H1 (cell line): ENCODE measurements around the gene EXD3.

Source experiments
- EP300 ChIP-seq, 2 experiments: IDR thresholded peaks; 1 replicate in 1 of 2; 2 replicates in 1 of 2; pipeline ENCODE4 v1.6.1; 2011 to 2012; ENCODE audit warnings: low read depth in 2 of 2, low read length in 2 of 2, mild to moderate bottlenecking in 2 of 2, borderline replicate concordance in 1 of 2, inconsistent platforms in 1 of 2, moderate library complexity in 1 of 2
- EZH2 ChIP-seq: fragments of 200-600 bp; sonication (generic); IDR thresholded peaks from 2 replicates; pipeline ENCODE4 v1.7.1; 2012; ENCODE audit warnings: low read depth, mild to moderate bottlenecking, moderate library complexity, low read length, inconsistent platforms; ENCODE audit not compliant: severe bottlenecking
- HDAC2 ChIP-seq, 2 experiments: fragments of 300-600 bp in 1 of 2; sonication (generic) in 1 of 2; IDR thresholded peaks; 2 replicates each; pipeline ENCODE4 v1.6.1; 2011 to 2012; ENCODE audit warnings: low read depth in 2 of 2, low read length in 2 of 2, mild to moderate bottlenecking in 2 of 2, moderate library complexity in 2 of 2, borderline replicate concordance in 1 of 2, inconsistent platforms in 1 of 2
- HDAC6 ChIP-seq: IDR thresholded peaks from one replicate; pipeline ENCODE4 v1.7.1; 2012; ENCODE audit warnings: low read depth, mild to moderate bottlenecking, inconsistent platforms, low read length, moderate library complexity
- JUN ChIP-seq: IDR thresholded peaks from 2 replicates; pipeline ENCODE4 v1.6.1; 2011; ENCODE audit warnings: low read depth, mild to moderate bottlenecking, improper control_type of control experiment, low read length
- MAFK ChIP-seq: IDR thresholded peaks from 2 replicates; pipeline ENCODE4 v1.6.1; 2012; ENCODE audit warnings: low read depth, mild to moderate bottlenecking, improper control_type of control experiment, low read length
- MAX ChIP-seq: IDR thresholded peaks from 2 replicates; pipeline ENCODE4 v1.6.1; 2012; ENCODE audit warnings: inconsistent platforms
- POLR2A ChIP-seq, 2 experiments: IDR thresholded peaks; 1 replicate in 1 of 2; 2 replicates in 1 of 2; pipeline ENCODE4 v1.6.1; 2011; ENCODE audit warnings: low read depth in 2 of 2, low read length in 2 of 2, mild to moderate bottlenecking in 2 of 2; ENCODE audit errors: control extremely low read depth in 1 of 2
- SIX5 ChIP-seq: IDR thresholded peaks from 2 replicates; pipeline ENCODE4 v1.6.1; 2011; ENCODE audit warnings: mild to moderate bottlenecking, low read depth, low read length
- TAF1 ChIP-seq: IDR thresholded peaks from 2 replicates; pipeline ENCODE4 v1.6.1; 2011; ENCODE audit warnings: mild to moderate bottlenecking, low read depth, low read length
- YY1 ChIP-seq: IDR thresholded peaks from 2 replicates; pipeline ENCODE4 v1.6.1; 2011; ENCODE audit warnings: low read depth, mild to moderate bottlenecking, low read length
- TF ChIP-seq, protein P1 (sequence below), 3 experiments: IDR thresholded peaks; 1 replicate in 2 of 3; 2 replicates in 1 of 3; pipeline versions ENCODE4 v1.5.1 to v1.6.1; 2011; ENCODE audit warnings: low read length in 3 of 3, mild to moderate bottlenecking in 3 of 3, inconsistent platforms in 2 of 3, low read depth in 1 of 3, moderate library complexity in 1 of 3; ENCODE audit not compliant: insufficient read depth in 1 of 3; ENCODE audit errors: control extremely low read depth in 1 of 3

- TF ChIP-seq HDAC2 (IDR thresholded peaks at IDR 0.05; ENCODE audit: borderline replicate concordance in 1 of 2, low read depth in 2 of 2, low read length in 2 of 2) (no peak), POLR2A (IDR thresholded peaks at IDR 0.05; ENCODE audit: control extremely low read depth in 1 of 2, low read depth in 2 of 2, low read length in 2 of 2) (no peak), EZH2 (no peak), HDAC6 (no peak), MAFK (no peak), TAF1 (no peak), EP300 (IDR thresholded peaks at IDR 0.05; ENCODE audit: borderline replicate concordance in 1 of 2, low read depth in 2 of 2, low read length in 2 of 2) (no peak), SIX5 (no peak), MAX (no peak), JUN (no peak), YY1 (no peak)
- TF ChIP-seq, protein P1, sequence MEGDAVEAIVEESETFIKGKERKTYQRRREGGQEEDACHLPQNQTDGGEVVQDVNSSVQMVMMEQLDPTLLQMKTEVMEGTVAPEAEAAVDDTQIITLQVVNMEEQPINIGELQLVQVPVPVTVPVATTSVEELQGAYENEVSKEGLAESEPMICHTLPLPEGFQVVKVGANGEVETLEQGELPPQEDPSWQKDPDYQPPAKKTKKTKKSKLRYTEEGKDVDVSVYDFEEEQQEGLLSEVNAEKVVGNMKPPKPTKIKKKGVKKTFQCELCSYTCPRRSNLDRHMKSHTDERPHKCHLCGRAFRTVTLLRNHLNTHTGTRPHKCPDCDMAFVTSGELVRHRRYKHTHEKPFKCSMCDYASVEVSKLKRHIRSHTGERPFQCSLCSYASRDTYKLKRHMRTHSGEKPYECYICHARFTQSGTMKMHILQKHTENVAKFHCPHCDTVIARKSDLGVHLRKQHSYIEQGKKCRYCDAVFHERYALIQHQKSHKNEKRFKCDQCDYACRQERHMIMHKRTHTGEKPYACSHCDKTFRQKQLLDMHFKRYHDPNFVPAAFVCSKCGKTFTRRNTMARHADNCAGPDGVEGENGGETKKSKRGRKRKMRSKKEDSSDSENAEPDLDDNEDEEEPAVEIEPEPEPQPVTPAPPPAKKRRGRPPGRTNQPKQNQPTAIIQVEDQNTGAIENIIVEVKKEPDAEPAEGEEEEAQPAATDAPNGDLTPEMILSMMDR (IDR thresholded peaks at IDR 0.05; ENCODE audit: control extremely low read depth in 1 of 3, insufficient read depth in 1 of 3, low read depth in 1 of 3, low read length in 3 of 3): no peak
Observed at GRCh38 chr9:137330689-137331088, 92.3 kb downstream of the EXD3 start.
